Activated CD4-positive, alpha-beta T cell treated with anti-CD3 and anti-CD28 coated beads, Interleukin-2, amount 50 U/mL, for 16 hours (primary cell): ENCODE data around the gene CCDC152.
"Not testable (repeated sequence)": the region's sequence is repeated elsewhere in the genome, so short reads cannot be mapped to it uniquely, and the experiment has no call there.

Experiments
- DNase-seq: peaks from one replicate; pipeline ENCODE4 v3.0.0-alpha.2; 2020

CCDC152 gene

GRCh38 chr5:42756606-42757601, at the start of gene CCDC152:
CCDC152 (plus strand) TSS chr5:42756818; CDS start chr5:42759122, 2,304 bp downstream.
- DNase-seq, result peak; percentile 60

GRCh38 chr5:42715785-42716184, 40.8 kb upstream of the CCDC152 start:
- no peak for DNase-seq

GRCh38 chr5:42718591-42718990, 38.0 kb upstream of the CCDC152 start:
- peak; percentile 72 for DNase-seq

GRCh38 chr5:42719034-42719433, 37.6 kb upstream of the CCDC152 start:
- DNase-seq, result no peak

GRCh38 chr5:42720251-42720650, 36.4 kb upstream of the CCDC152 start:
- peak; percentile 31 for DNase-seq

GRCh38 chr5:42721484-42721883, 35.1 kb upstream of the CCDC152 start:
- DNase-seq, result no peak

GRCh38 chr5:42734531-42735058, 22.0 kb upstream of the CCDC152 start:
- not testable (repeated sequence) for DNase-seq

- DNase-seq, result no peak
These were observed 15.7 kb upstream of the CCDC152 start for GRCh38 chr5:42740920-42741319.

- DNase-seq, result no peak
These were observed 11.2 kb upstream of the CCDC152 start for GRCh38 chr5:42745426-42745825.

GRCh38 chr5:42745856-42746255, 10.8 kb upstream of the CCDC152 start:
- no peak for DNase-seq

GRCh38 chr5:42749020-42749419, 7.6 kb upstream of the CCDC152 start:
- DNase-seq, result no peak

GRCh38 chr5:42750507-42750906, 6.1 kb upstream of the CCDC152 start:
- no peak for DNase-seq

- DNase-seq, result no peak
These were observed 5.6 kb upstream of the CCDC152 start for GRCh38 chr5:42751044-42751443.

GRCh38 chr5:42753099-42753498, 3.5 kb upstream of the CCDC152 start:
- no peak for DNase-seq

- no peak for DNase-seq
These were observed 2.8 kb downstream of the CCDC152 start for GRCh38 chr5:42759456-42759855.

GRCh38 chr5:42760426-42760825, 3.8 kb downstream of the CCDC152 start:
- DNase-seq, result no peak

- DNase-seq, result no peak
These were observed 5.2 kb downstream of the CCDC152 start for GRCh38 chr5:42761791-42762190.

GRCh38 chr5:42767491-42768105, 11.0 kb downstream of the CCDC152 start:
- peak; percentile 29 for DNase-seq

GRCh38 chr5:42768106-42768504, 11.5 kb downstream of the CCDC152 start:
- DNase-seq, result no peak

GRCh38 chr5:42770003-42770402, 13.4 kb downstream of the CCDC152 start:
- DNase-seq, result no peak

GRCh38 chr5:42772265-42772993, 15.8 kb downstream of the CCDC152 start:
- no peak for DNase-seq

- peak; percentile 2 for DNase-seq
These were observed 22.5 kb downstream of the CCDC152 start for GRCh38 chr5:42779083-42779482.

GRCh38 chr5:42781584-42781983, 25.0 kb downstream of the CCDC152 start:
- DNase-seq, result no peak
